H1 (cell line): ENCODE data around the gene RPTOR. TPM values are rescaled to one million over a fixed set of nuclear protein-coding genes. Genes with fewer than 3 reads are reported as not detected.

Source experiments
- CTCF ChIA-PET: fragments of 300-600 bp; sonication (Branson Sonifier 250); formaldehyde crosslinking; loops from one replicate; lab custom pipeline; 2021; ENCODE audit not compliant: partially characterized antibody; lab: Charles Lee
- POLR2A ChIA-PET: fragments of 300-600 bp; sonication (Branson Sonifier 250); formaldehyde crosslinking; loops from one replicate; lab custom pipeline; 2021; ENCODE audit warnings: inconsistent platforms; ENCODE audit not compliant: partially characterized antibody; lab: Charles Lee
- DNase-seq, 2 experiments: peaks; one replicate each; pipeline versions ENCODE4 v3.0.0 to v3.0.0-alpha.2; 2010 to 2022; ENCODE audit warnings: low spot score in 2 of 2, low read depth in 1 of 2, mixed read lengths in 1 of 2
- FAIRE-seq: peaks from 2 replicates; lab custom pipeline; 2011; peaks lifted over from hg19 to GRCh38; lab: Jason Lieb, UNC
- H2AFZ ChIP-seq: 2 replicates; pipeline ENCODE4 v1.8.1; 2012; ENCODE audit warnings: low read length, inconsistent platforms
- H2AK5ac ChIP-seq: 2 replicates; pipeline ENCODE4 v1.6.1; 2013; ENCODE audit warnings: low read depth, low read length
- H2BK120ac ChIP-seq: replicated peaks from 2 replicates; pipeline ENCODE3; 2013; ENCODE audit warnings: low read depth, low read length, inconsistent platforms
- H2BK12ac ChIP-seq: 2 replicates; pipeline ENCODE4 v1.6.1; 2013; ENCODE audit warnings: low read depth, low read length
- H2BK15ac ChIP-seq: 2 replicates; pipeline ENCODE4 v1.6.1; 2013; ENCODE audit warnings: low read length
- H2BK20ac ChIP-seq: 2 replicates; pipeline ENCODE4 v1.6.1; 2013; ENCODE audit warnings: low read length
- H2BK5ac ChIP-seq: 2 replicates; pipeline ENCODE4 v1.6.1; 2013; ENCODE audit warnings: low read depth, low read length
- H3K14ac ChIP-seq: 2 replicates; pipeline ENCODE4 v1.6.1; 2013; ENCODE audit warnings: inconsistent platforms; ENCODE audit not compliant: insufficient read length
- H3K18ac ChIP-seq: 2 replicates; pipeline ENCODE4 v1.6.1; 2013; ENCODE audit warnings: low read length; ENCODE audit errors: extremely low read depth
- H3K23ac ChIP-seq: 2 replicates; pipeline ENCODE4 v1.6.1; 2013; ENCODE audit warnings: inconsistent platforms; ENCODE audit not compliant: insufficient read length
- H3K23me2 ChIP-seq: 2 replicates; pipeline ENCODE4 v1.6.1; 2013; ENCODE audit warnings: low read depth, low read length
- H3K27ac ChIP-seq: 2 replicates; pipeline ENCODE4 v1.6.1; 2011; ENCODE audit warnings: low read depth, low read length, inconsistent platforms
- H3K27me3 ChIP-seq, 4 experiments: replicated peaks in 1 of 4; 1 replicate in 1 of 4; 2 replicates in 3 of 4; pipeline versions ENCODE4 v1.6.1 to v1.8.1; 2011 to 2013; ENCODE audit warnings: low read length in 3 of 4, mild to moderate bottlenecking in 3 of 4, inconsistent platforms in 2 of 4, mixed read lengths in 2 of 4, moderate library complexity in 1 of 4; ENCODE audit not compliant: control insufficient read depth in 3 of 4, insufficient read depth in 3 of 4; ENCODE audit errors: extremely low read depth in 1 of 4
- H3K36me3 ChIP-seq, 4 experiments: 2 replicates each; pipeline versions ENCODE4 v1.6.1 to v1.8.1; 2011 to 2013; ENCODE audit warnings: mild to moderate bottlenecking in 4 of 4, low read length in 3 of 4, moderate library complexity in 2 of 4, control low read depth in 1 of 4, inconsistent platforms in 1 of 4; ENCODE audit not compliant: insufficient read depth in 4 of 4, control insufficient read depth in 2 of 4
- H3K4ac ChIP-seq: replicated peaks from 2 replicates; pipeline ENCODE3; 2013; ENCODE audit warnings: low read length, low read depth, mixed read lengths, inconsistent platforms; ENCODE audit not compliant: insufficient read length
- H3K4me1 ChIP-seq, 4 experiments: replicated peaks in 1 of 4; 1 replicate in 1 of 4; 2 replicates in 3 of 4; pipeline versions ENCODE4 v1.6.1 to v1.8.1; 2011 to 2013; ENCODE audit warnings: low read length in 3 of 4, inconsistent platforms in 2 of 4, mixed read lengths in 1 of 4; ENCODE audit not compliant: insufficient read depth in 4 of 4, control insufficient read depth in 3 of 4
- H3K4me2 ChIP-seq, 2 experiments: 2 replicates each; pipeline versions ENCODE4 v1.6.1 to v1.8.1; 2011 to 2013; ENCODE audit warnings: low read depth in 2 of 2, low read length in 2 of 2, control low read depth in 1 of 2, inconsistent platforms in 1 of 2, mild to moderate bottlenecking in 1 of 2; ENCODE audit not compliant: insufficient read depth in 1 of 2
- H3K4me3 ChIP-seq, 4 experiments: fragments of 200-600, 300-600 bp in 1 of 4; sonication (generic), shearing (Covaris generic), sonication (Bioruptor Twin) in 1 of 4; 2 replicates each; pipeline versions ENCODE4 v1.5.1 to v1.8.1; 2011 to 2016; ENCODE audit warnings: low read length in 4 of 4, low read depth in 3 of 4, control low read depth in 2 of 4, inconsistent platforms in 2 of 4, mild to moderate bottlenecking in 2 of 4, mixed read lengths in 1 of 4, moderate library complexity in 1 of 4; ENCODE audit not compliant: insufficient read depth in 2 of 4; ENCODE audit errors: extremely low read depth in 1 of 4
- H3K56ac ChIP-seq: replicated peaks from 2 replicates; pipeline ENCODE3; 2013; ENCODE audit warnings: low read depth, mild to moderate bottlenecking, mixed read lengths, low read length, inconsistent platforms; ENCODE audit not compliant: insufficient read length
- H3K79me1 ChIP-seq: 2 replicates; pipeline ENCODE4 v1.6.1; 2013; ENCODE audit warnings: low read depth, low read length, control low read depth
- H3K79me2 ChIP-seq, 2 experiments: 2 replicates each; pipeline versions ENCODE4 v1.6.1 to v1.8.1; 2012 to 2013; ENCODE audit warnings: low read length in 2 of 2, mild to moderate bottlenecking in 2 of 2, inconsistent platforms in 1 of 2; ENCODE audit not compliant: insufficient read depth in 2 of 2, control insufficient read depth in 1 of 2
- H3K9ac ChIP-seq, 4 experiments: replicated peaks in 1 of 4; 1 replicate in 1 of 4; 2 replicates in 3 of 4; pipeline versions ENCODE4 v1.6.1 to v1.8.1; 2011 to 2013; ENCODE audit warnings: low read depth in 3 of 4, low read length in 3 of 4, control low read depth in 2 of 4, mild to moderate bottlenecking in 2 of 4, moderate library complexity in 2 of 4, inconsistent platforms in 1 of 4; ENCODE audit errors: extremely low read depth in 1 of 4
- H3K9me3 ChIP-seq, 2 experiments: 2 replicates each; pipeline versions ENCODE4 v1.6.1 to v1.8.1; 2012 to 2013; ENCODE audit warnings: mild to moderate bottlenecking in 2 of 2, moderate library complexity in 2 of 2, control low read depth in 1 of 2, inconsistent platforms in 1 of 2, low read depth in 1 of 2, low read length in 1 of 2, mixed read lengths in 1 of 2; ENCODE audit not compliant: insufficient read depth in 2 of 2
- H4K20me1 ChIP-seq, 2 experiments: replicated peaks in 1 of 2; 2 replicates each; pipeline versions ENCODE3 to v1.8.1; 2011 to 2013; ENCODE audit warnings: inconsistent platforms in 2 of 2, low read length in 2 of 2, mild to moderate bottlenecking in 1 of 2; ENCODE audit not compliant: insufficient read depth in 2 of 2, control insufficient read depth in 1 of 2
- H4K5ac ChIP-seq: 2 replicates; pipeline ENCODE4 v1.6.1; 2013; ENCODE audit warnings: low read length, low read depth, mixed read lengths, inconsistent platforms; ENCODE audit not compliant: insufficient read length
- H4K8ac ChIP-seq: 2 replicates; pipeline ENCODE4 v1.8.0; 2013; ENCODE audit warnings: mild to moderate bottlenecking, moderate library complexity, low read length, inconsistent platforms; ENCODE audit not compliant: insufficient read depth; ENCODE audit errors: extremely low read depth
- H4K91ac ChIP-seq: replicated peaks from 2 replicates; pipeline ENCODE3; 2013; ENCODE audit warnings: low read length, mixed read lengths, inconsistent platforms; ENCODE audit not compliant: insufficient read length
- ASH2L ChIP-seq: fragments of 200-600, 300-600 bp; sonication (generic); IDR thresholded peaks from one replicate; pipeline ENCODE4 v1.7.1; 2017; ENCODE audit warnings: low read length
- BRCA1 ChIP-seq: IDR thresholded peaks from 2 replicates; pipeline ENCODE4 v1.6.1; 2012; ENCODE audit warnings: low read depth, low read length, improper control_type of control experiment
- CTBP2 ChIP-seq: IDR thresholded peaks from 2 replicates; pipeline ENCODE4 v1.7.0; 2011; ENCODE audit warnings: borderline replicate concordance, mild to moderate bottlenecking, moderate library complexity, mixed read lengths, low read length; ENCODE audit not compliant: insufficient read depth, insufficient read length
- JUND ChIP-seq: IDR thresholded peaks from 2 replicates; pipeline ENCODE4 v1.6.1; 2011; ENCODE audit warnings: mild to moderate bottlenecking, improper control_type of control experiment, low read length
- SAP30 ChIP-seq: fragments of 300-600 bp; sonication (generic); IDR thresholded peaks from 2 replicates; pipeline ENCODE4 v1.7.1; 2012; ENCODE audit warnings: low read length, moderate library complexity, mild to moderate bottlenecking, inconsistent platforms; ENCODE audit not compliant: insufficient read depth, insufficient replicate concordance
- SIRT6 ChIP-seq: IDR thresholded peaks from one replicate; pipeline ENCODE4 v1.7.1; 2012; ENCODE audit warnings: low read length, inconsistent platforms
- TAF1 ChIP-seq: IDR thresholded peaks from 2 replicates; pipeline ENCODE4 v1.6.1; 2011; ENCODE audit warnings: mild to moderate bottlenecking, low read depth, low read length
- WGBS, 2 experiments: shearing (Covaris generic) in 1 of 2; methylation state at CpG; one replicate each; pipeline versions ENCODE4 v1.1.6 to v1.1.7; 2013 to 2015; ENCODE audit warnings: low lambda C conversion rate in 2 of 2, mixed read lengths in 2 of 2, inconsistent platforms in 1 of 2, low coverage in 1 of 2, missing lambda C conversion rate in 1 of 2; ENCODE audit not compliant: insufficient replicate concordance in 2 of 2, insufficient coverage in 1 of 2, insufficient read length in 1 of 2; ENCODE audit errors: extremely low coverage in 1 of 2, missing lambda C conversion rate in 1 of 2; 5-methylcytosine and 5-hydroxymethylcytosine counted together
- polyA plus RNA-seq, 7 experiments: library from polyadenylated mRNA; depleted of rRNA in 3 of 7; stranded (reverse) in 5 of 7; unstranded in 2 of 7; fragments of >200 nt in 5 of 7; fragments of 200-250 nt in 2 of 7; gene quantifications; 1 replicate in 5 of 7; 2 replicates in 1 of 7; 4 replicates in 1 of 7; pipeline versions ENCODE4 v1.2.1 to v1.2.3, GENCODE V29; 2011 to 2013; ENCODE audit warnings: missing spikeins in 2 of 7, mixed read lengths in 2 of 7
- total RNA-seq: library from RNA; stranded (reverse); fragmentation: NEBNext Ultra II Directional; extraction: Animal tissue kit (Norgen Biotek cat#: 25700); gene quantifications from 2 replicates; pipeline ENCODE4 v1.2.1, GENCODE V29; 2021

RPTOR gene
- total and polyA plus RNA-seq, 2 of the 8 experiments (the other 6 are each of a cell fraction or from before 2014, with no cell fraction given), result 6.9 to 28.7 TPM

- H3K79me2 ChIP-seq, result peaks cover 0 to 37% of the 10 kb centered on the region in 2 experiments; a peak in 2 of 4 replicates
Measured at GRCh38 chr17:80719449-80719848, 174.8 kb downstream of the RPTOR start.

More at GRCh38 chr17:80719449-80719848, 174.8 kb downstream of the RPTOR start:
- H2AFZ ChIP-seq, result no peak overlapping the region
- H3K23ac ChIP-seq, result no peak overlapping the region
- CTCF ChIA-PET, result no interaction called here
- no peak overlapping the region for H3K9ac ChIP-seq
- TF ChIP-seq SAP30 (no peak), TAF1 (no peak), JUND (no peak), SIRT6 (no peak), ASH2L (no peak), BRCA1 (no peak), CTBP2 (no peak)
- H3K4ac ChIP-seq, result no peak overlapping the region
- peaks cover 0 to 2% (median under 1%) of the 10 kb centered on the region in 4 experiments; a peak in 3 of 7 replicates for H3K4me1 ChIP-seq
- no peak overlapping the region for H3K14ac ChIP-seq
- peaks cover 0 to 2% of the 10 kb centered on the region in 2 experiments for H4K20me1 ChIP-seq
- FAIRE-seq (no peak), DNase-seq (no peak)
- H3K23me2 ChIP-seq, result 0 out of 2 replicates have a peak, but pooled peaks cover 2% of the 10 kb centered on the region
- 82% methylated on average over 9 of the region's 9 CpGs; no CpG with 5 or more reads in 1 of the 2 experiments for WGBS, 2 experiments
- no peaks in the 10 kb centered on the region for H3K27me3 ChIP-seq
- H3K4me2 ChIP-seq, result no peak overlapping the region
- no peak overlapping the region for H4K8ac ChIP-seq
- no peak overlapping the region for H2BK120ac ChIP-seq
- H3K18ac ChIP-seq, result no peak overlapping the region
- H3K27ac ChIP-seq, result no peak overlapping the region
- no peak overlapping the region for H2BK20ac ChIP-seq
- H3K56ac ChIP-seq, result no peak overlapping the region
- no peak overlapping the region for H2BK12ac ChIP-seq
- POLR2A ChIA-PET, result no interaction called here
- H3K79me1 ChIP-seq, result peaks cover 2% of the 10 kb centered on the region; the same call in 1 of the 2 replicates
- no peak overlapping the region for H2BK15ac ChIP-seq
- no peak overlapping the region for H2BK5ac ChIP-seq
- H3K4me3 ChIP-seq, result no peak overlapping the region
- no peaks in the 10 kb centered on the region for H3K36me3 ChIP-seq
- no peak overlapping the region for H2AK5ac ChIP-seq
- H4K91ac ChIP-seq, result no peak overlapping the region
- H4K5ac ChIP-seq, result no peak overlapping the region
- H3K9me3 ChIP-seq, result no peaks in the 10 kb centered on the region
